GM18907 (cell line): ENCODE data around the gene CLPX.
"Not testable (repeated sequence)": the region's sequence is repeated elsewhere in the genome, so short reads cannot be mapped to it uniquely, and the experiment has no call there.

Experiments
- ATAC-seq: cut with Tn5 transposase; IDR thresholded peaks from one replicate; pipeline ENCODE4 v1.9.1; 2021; ENCODE audit warnings: mild to moderate bottlenecking, moderate library complexity; ENCODE audit not compliant: unreplicated experiment

CLPX gene

DNA sequence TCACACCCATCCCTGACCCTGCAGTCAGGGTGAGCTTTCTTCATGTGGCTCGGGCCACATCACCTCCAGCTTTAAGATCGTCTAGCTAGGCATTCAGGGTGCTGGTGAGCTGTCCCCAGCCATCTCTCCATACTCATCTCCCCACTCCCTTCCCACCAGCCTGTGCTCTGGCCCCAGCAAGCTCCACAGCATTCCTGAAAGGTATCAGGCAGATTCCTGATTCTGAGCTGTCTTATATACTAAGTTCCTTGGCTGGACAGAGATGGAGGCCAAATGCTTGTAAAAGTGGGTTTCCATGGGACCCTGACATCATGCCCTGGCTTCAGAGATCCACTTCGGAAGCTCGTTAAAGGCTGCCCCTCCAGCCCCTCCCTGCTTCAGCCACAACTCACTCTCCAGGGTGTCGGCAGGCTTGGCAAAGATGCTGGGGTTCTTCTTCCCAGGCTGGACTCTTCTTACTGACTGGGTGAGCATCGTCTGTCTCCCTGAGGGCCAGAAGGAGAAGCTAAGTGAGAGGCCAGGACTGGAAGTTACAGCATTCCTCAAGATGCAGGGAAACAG is 22.2 kb upstream of the CLPX start:
- no peak for ATAC-seq

DNA sequence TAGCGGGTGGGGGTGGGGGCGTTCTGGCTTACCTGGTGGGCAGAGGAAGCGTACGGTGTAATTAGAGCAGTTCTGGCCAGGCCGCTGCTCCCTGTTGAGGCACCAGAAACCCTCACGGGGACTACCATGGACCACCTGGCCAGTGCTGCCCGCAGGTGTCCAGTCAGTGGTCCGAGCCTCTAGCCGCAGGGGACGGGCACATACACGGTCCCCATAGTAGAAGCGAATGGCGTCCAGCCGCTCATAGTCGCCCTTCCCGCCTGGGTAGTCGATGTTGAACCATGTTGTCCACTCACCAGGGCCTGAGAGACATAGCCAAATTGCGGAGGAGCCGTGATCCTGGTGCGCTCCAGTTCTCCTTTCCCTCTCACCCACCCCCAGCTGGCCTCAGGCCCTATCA is 21.6 kb upstream of the CLPX start:
- no peak for ATAC-seq

- ATAC-seq, result no peak
These were observed 20.0 kb upstream of the CLPX start for GRCh38 chr15:65204931-65205660.

- ATAC-seq, result no peak
These were observed 19.2 kb upstream of the CLPX start for GRCh38 chr15:65204236-65204930.

GRCh38 chr15:65201918-65202317 is 16.8 kb upstream of the CLPX start:
- ATAC-seq, result no peak

GRCh38 chr15:65198571-65198970 is 13.4 kb upstream of the CLPX start:
- ATAC-seq, result no peak

- ATAC-seq, result no peak
These were observed 12.1 kb upstream of the CLPX start for GRCh38 chr15:65197337-65197645.

DNA sequence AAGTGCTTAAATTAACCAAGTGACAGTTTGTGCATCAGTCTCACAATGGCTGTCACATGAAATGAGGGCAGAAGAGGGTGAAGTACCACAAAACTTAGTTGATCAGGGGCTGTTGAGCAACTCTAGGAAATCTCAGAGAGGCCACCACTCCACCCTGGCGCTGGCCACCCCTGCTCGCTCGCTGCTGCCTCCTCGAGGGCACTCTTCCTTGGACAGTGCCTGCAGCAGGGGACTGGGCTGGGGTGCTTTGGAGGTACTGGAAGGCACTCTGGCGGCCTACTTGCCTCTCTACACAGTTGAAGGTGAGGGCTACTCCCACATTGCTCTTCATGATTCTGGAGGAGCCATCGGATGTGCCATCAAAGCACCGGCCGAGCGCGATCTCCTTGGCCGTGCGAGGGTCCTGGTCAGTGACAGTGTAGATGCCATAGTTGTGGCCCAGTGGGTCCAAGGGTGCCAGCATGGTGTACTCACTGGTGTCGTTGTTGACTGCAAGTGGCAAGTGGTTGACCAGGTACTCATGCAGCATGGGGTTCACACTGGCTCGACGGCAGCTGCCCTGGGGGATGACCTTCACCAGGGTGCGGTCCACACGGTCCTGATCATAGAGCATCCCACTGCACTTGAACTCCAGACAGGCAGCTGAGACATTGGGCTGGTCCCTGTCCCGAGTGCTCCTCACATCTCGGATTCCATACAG is 11.6 kb upstream of the CLPX start:
- no peak for ATAC-seq

DNA sequence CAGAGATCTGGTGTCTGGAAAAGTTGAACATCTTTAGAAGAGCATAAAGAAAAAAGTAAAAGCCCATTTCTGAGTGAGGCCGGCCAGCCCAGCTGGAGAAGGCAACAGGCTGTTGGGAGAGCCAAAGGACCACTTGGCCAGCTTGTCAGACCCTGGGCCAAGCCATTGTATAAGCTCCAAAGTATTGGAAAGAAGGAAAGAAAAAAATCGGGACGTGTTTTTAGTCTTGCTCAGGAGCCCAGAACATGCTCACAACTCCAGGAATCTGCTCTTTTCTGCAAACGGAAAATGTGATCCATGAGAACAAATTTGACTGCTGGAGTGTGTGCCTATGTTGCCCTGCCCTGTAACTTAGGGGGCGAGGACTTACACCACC is 10.4 kb upstream of the CLPX start:
- no peak for ATAC-seq

- ATAC-seq, result no peak
These were observed 9.8 kb upstream of the CLPX start for GRCh38 chr15:65194826-65195547.

- no peak for ATAC-seq
These were observed 6.9 kb upstream of the CLPX start for GRCh38 chr15:65192016-65192415.

DNA sequence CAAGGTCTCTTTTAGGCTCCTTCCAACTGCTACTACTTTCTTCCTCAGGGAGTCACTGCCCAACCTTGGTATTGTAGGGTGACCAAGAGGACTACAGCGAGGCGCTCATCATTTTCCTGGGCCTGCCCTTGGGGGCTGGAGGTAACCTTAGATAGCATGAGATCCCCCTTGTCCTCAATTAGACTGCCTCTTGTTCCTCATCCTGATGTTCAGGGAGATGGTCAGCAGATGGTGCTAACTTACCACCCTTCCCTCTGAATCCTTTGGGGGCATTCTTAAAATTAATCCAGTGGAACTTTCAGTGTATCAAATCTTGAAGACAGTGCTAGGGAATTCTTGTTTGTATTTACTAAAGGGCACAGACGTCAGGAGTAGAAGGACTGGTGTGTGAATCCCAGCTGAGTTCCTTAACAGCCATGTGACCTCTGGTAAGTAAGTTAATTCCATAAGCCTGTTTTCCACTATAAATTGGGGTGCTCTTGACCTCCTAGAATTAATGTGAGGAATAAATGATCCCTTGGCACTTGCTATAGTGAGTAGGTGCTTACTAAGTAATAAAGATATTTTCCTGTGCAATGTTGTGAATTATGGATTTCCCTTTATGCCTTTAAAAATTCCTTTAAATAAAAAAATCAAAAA is 4.1 kb upstream of the CLPX start:
- no peak for ATAC-seq

- not testable (repeated sequence) for ATAC-seq
These were observed 3.3 kb upstream of the CLPX start for GRCh38 chr15:65188472-65188871.

GRCh38 chr15:65184305-65184867 is 756 bp downstream of the CLPX start:
- peak; percentile 35 for ATAC-seq

- no peak for ATAC-seq
These were observed 1.3 kb downstream of the CLPX start for GRCh38 chr15:65183865-65184159.

- ATAC-seq, result no peak
These were observed 2.6 kb downstream of the CLPX start for GRCh38 chr15:65182538-65182937.

GRCh38 chr15:65181582-65182353 is 3.4 kb downstream of the CLPX start:
- ATAC-seq, result not testable (repeated sequence)

DNA sequence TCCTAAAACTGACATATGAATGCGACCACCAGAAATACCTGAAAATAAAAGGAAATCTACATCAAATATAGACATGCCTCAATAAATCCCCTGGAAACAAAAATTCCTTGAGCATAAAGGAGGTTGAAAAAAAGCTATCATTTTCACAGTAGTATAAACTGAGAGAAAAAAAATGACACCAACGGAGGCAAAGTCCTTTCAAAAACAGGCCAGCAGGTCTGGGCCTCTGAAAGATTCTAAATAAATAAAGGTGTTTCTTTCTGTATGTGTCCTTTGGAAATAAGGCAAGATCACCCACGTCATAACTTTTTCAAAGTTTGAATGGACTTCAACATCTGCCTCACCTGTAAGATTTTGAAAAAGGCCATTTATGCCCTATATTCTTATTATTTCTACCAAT is 5.0 kb downstream of the CLPX start:
- ATAC-seq, result no peak

GRCh38 chr15:65177901-65178300 is 7.2 kb downstream of the CLPX start:
- ATAC-seq, result no peak

DNA sequence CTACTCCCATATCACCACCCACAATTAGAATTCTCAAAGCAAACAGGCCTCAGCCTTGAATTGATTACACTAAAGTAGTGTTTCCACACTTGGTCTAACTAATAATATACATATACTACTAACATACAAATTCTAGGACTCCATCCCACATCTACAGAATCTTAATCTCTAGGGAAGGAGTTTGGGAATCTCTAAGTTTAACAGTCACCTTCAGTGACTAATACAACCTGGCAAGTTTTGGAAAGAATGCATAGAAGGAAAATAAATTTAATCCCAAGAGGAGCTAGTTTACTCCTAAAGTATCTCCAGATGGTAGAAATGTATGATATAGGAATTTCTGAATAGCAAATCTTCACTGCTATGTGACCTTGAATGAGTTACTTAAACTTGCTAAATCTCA is 9.1 kb downstream of the CLPX start:
- ATAC-seq, result no peak
